IMR-90 (cell line): Measurements from ENCODE around the gene RASL11A. TPM values are rescaled to one million over a fixed set of nuclear protein-coding genes. Genes with fewer than 3 reads are reported as not detected.

Experiments used
- ATAC-seq: fragments of 200-7000 bp; cut with Tn5 transposase; 2 replicates; pipeline ENCODE4 v1.9.1; 2020; ENCODE audit warnings: low read depth, mild to moderate bottlenecking, moderate library complexity
- BruUV-seq: library from RNA; stranded (reverse); fragments of 400-500 nt; replicated peaks from 2 replicates; lab custom pipeline; 2021; lab: Mats Ljungman, UMichigan
- CTCF ChIA-PET: fragments of 300-600 bp; formaldehyde crosslinking; extraction: SDS; loops from one replicate; lab custom pipeline; 2021; ENCODE audit warnings: antibody characterized with exemption; lab: Yijun Ruan, JAX
- POLR2A ChIA-PET: fragments of 300-600 bp; sonication (Branson Sonifier 250); formaldehyde crosslinking; loops from one replicate; lab custom pipeline; 2022; ENCODE audit warnings: antibody characterized with exemption; ENCODE audit not compliant: unreplicated experiment; lab: Charles Lee
- DNase-seq: peaks from one replicate; pipeline ENCODE4 v3.0.0; 2013
- H2AFZ ChIP-seq: replicated peaks from 2 replicates; pipeline ENCODE3; 2013; ENCODE audit warnings: low read length, mild to moderate bottlenecking; ENCODE audit not compliant: poor library complexity
- H2AK5ac ChIP-seq: 2 replicates; pipeline ENCODE4 v1.6.1; 2013; ENCODE audit warnings: low read depth, low read length, inconsistent platforms
- H2AK9ac ChIP-seq: replicated peaks from 2 replicates; pipeline ENCODE3; 2013; ENCODE audit warnings: mild to moderate bottlenecking, low read depth, low read length, moderate library complexity; ENCODE audit not compliant: poor library complexity
- H2BK120ac ChIP-seq: 2 replicates; pipeline ENCODE4 v1.6.1; 2013; ENCODE audit warnings: low read depth, low read length, inconsistent platforms
- H2BK15ac ChIP-seq: 3 replicates; pipeline ENCODE4 v1.6.1; 2013; ENCODE audit warnings: low read depth, low read length, inconsistent platforms
- H2BK20ac ChIP-seq: 2 replicates; pipeline ENCODE4 v1.6.1; 2013; ENCODE audit warnings: low read depth, mild to moderate bottlenecking, inconsistent platforms, low read length, moderate library complexity
- H2BK5ac ChIP-seq: 2 replicates; pipeline ENCODE4 v1.6.1; 2013; ENCODE audit warnings: mild to moderate bottlenecking, low read depth, low read length, inconsistent platforms; ENCODE audit not compliant: poor library complexity, severe bottlenecking
- H3K14ac ChIP-seq: replicated peaks from 2 replicates; pipeline ENCODE4 v1.6.1; 2013; ENCODE audit warnings: low read depth, low read length, inconsistent platforms
- H3K18ac ChIP-seq: 2 replicates; pipeline ENCODE4 v1.6.1; 2013; ENCODE audit warnings: low read depth, low read length, control low read depth
- H3K23ac ChIP-seq: 2 replicates; pipeline ENCODE4 v1.6.1; 2013; ENCODE audit warnings: low read depth, low read length, inconsistent platforms
- H3K27ac ChIP-seq: 2 replicates; pipeline ENCODE4 v1.5.1; 2013; ENCODE audit warnings: mild to moderate bottlenecking, control low read depth, low read length; ENCODE audit not compliant: insufficient read depth
- H3K27me3 ChIP-seq: 2 replicates; pipeline ENCODE4 v1.6.1; 2013; ENCODE audit warnings: low read length; ENCODE audit not compliant: control insufficient read depth, insufficient read depth
- H3K36me3 ChIP-seq: 2 replicates; pipeline ENCODE4 v1.6.1; 2013; ENCODE audit warnings: low read length, mixed read lengths; ENCODE audit not compliant: control insufficient read depth, insufficient read depth
- H3K4ac ChIP-seq: 2 replicates; pipeline ENCODE4 v1.6.1; 2013; ENCODE audit warnings: low read depth, low read length, inconsistent platforms
- H3K4me1 ChIP-seq: 2 replicates; pipeline ENCODE4 v1.6.1; 2013; ENCODE audit warnings: low read length, mixed read lengths; ENCODE audit not compliant: control insufficient read depth, insufficient read depth
- H3K4me2 ChIP-seq: 2 replicates; pipeline ENCODE4 v1.6.1; 2013; ENCODE audit warnings: low read depth, mild to moderate bottlenecking, control low read depth, low read length, moderate library complexity
- H3K4me3 ChIP-seq: 2 replicates; pipeline ENCODE4 v1.5.1; 2013; ENCODE audit warnings: low read depth, mild to moderate bottlenecking, control low read depth, low read length, moderate library complexity; ENCODE audit not compliant: insufficient read depth
- H3K56ac ChIP-seq: 2 replicates; pipeline ENCODE4 v1.6.1; 2013; ENCODE audit warnings: low read length, inconsistent platforms; ENCODE audit not compliant: insufficient read depth; ENCODE audit errors: extremely low read depth
- H3K79me1 ChIP-seq, 2 experiments: 2 replicates each; pipeline ENCODE4 v1.6.1; 2013; ENCODE audit warnings: low read length in 2 of 2, inconsistent platforms in 1 of 2, low read depth in 1 of 2
- H3K9ac ChIP-seq: 2 replicates; pipeline ENCODE4 v1.6.1; 2013; ENCODE audit warnings: low read depth, low read length, control low read depth
- H3K9me1 ChIP-seq: 2 replicates; pipeline ENCODE4 v1.6.1; 2013; ENCODE audit warnings: low read length, inconsistent platforms; ENCODE audit not compliant: insufficient read depth
- H3K9me3 ChIP-seq: 2 replicates; pipeline ENCODE4 v1.6.1; 2013; ENCODE audit warnings: low read length; ENCODE audit not compliant: control insufficient read depth, insufficient read depth
- H4K20me1 ChIP-seq: 2 replicates; pipeline ENCODE4 v1.6.1; 2013; ENCODE audit warnings: low read length, inconsistent platforms; ENCODE audit not compliant: insufficient read depth
- H4K5ac ChIP-seq: 2 replicates; pipeline ENCODE4 v1.6.1; 2013; ENCODE audit warnings: mild to moderate bottlenecking, low read depth, low read length, control low read depth
- H4K8ac ChIP-seq, 2 experiments: 2 replicates each; pipeline ENCODE4 v1.6.1; 2013; ENCODE audit warnings: low read depth in 2 of 2, low read length in 2 of 2, control low read depth in 1 of 2, inconsistent platforms in 1 of 2
- H4K91ac ChIP-seq: 2 replicates; pipeline ENCODE4 v1.6.1; 2013; ENCODE audit warnings: low read depth, low read length, inconsistent platforms; ENCODE audit not compliant: insufficient read depth
- BHLHE40 ChIP-seq: fragments of 150-350 bp; IDR thresholded peaks from 2 replicates; pipeline ENCODE4 v1.6.1; 2016; ENCODE audit warnings: mild to moderate bottlenecking, low read depth, low read length
- CEBPB ChIP-seq: IDR thresholded peaks from 2 replicates; pipeline ENCODE4 v1.6.1; 2012; ENCODE audit warnings: low read depth, low read length, improper control_type of control experiment
- CHD1 ChIP-seq: IDR thresholded peaks from 2 replicates; pipeline ENCODE4 v1.6.1; 2012; ENCODE audit warnings: low read depth, low read length, improper control_type of control experiment
- CTCF ChIP-seq: conservative IDR thresholded peaks from 2 replicates; pipeline ENCODE4 v1.5.1; 2012; ENCODE audit warnings: mild to moderate bottlenecking, low read depth, low read length, improper control_type of control experiment
- NFE2L2 ChIP-seq: fragments of 150-350 bp; IDR thresholded peaks from 2 replicates; pipeline ENCODE4 v1.6.1; 2016; ENCODE audit warnings: low read depth, mild to moderate bottlenecking, low read length
- RAD21 ChIP-seq: IDR thresholded peaks from 2 replicates; pipeline ENCODE4 v1.6.1; 2012; ENCODE audit warnings: low read length, improper control_type of control experiment
- WGBS, 2 experiments: methylation state at CpG; one replicate each; pipeline versions ENCODE4 v1.1.5 to v1.1.7; 2013; ENCODE audit warnings: missing lambda C conversion rate in 2 of 2; ENCODE audit not compliant: insufficient read length in 1 of 2; ENCODE audit errors: extremely low coverage in 2 of 2; 5-methylcytosine and 5-hydroxymethylcytosine counted together
- dilution Hi-C: fragments of 300-500 bp; cut with HindIII; formaldehyde crosslinking; loops from one replicate; pipeline ENCODE4 v1.14.3; 2018; ENCODE audit warnings: low sequenced_read_pairs; ENCODE audit not compliant: unreplicated experiment
- in situ Hi-C: fragments of 300-500 bp; cut with MboI; formaldehyde crosslinking; loops from 3 replicates; pipeline ENCODE4 v1.14.3; 2019; ENCODE audit warnings: low sequenced_read_pairs, inconsistent platforms, mixed read lengths
- intact Hi-C: fragments of 100-400 bp; cut with micrococcal nuclease; formaldehyde crosslinking; loops from 2 replicates; pipeline ENCODE4 v1.10.0; 2022
- polyA plus RNA-seq, 3 experiments: library from polyadenylated mRNA; depleted of rRNA; stranded (reverse); fragments of >200 nt; gene quantifications; 2 replicates each; pipeline ENCODE4 v1.2.3, GENCODE V29; 2012; ENCODE audit warnings: low replicate concordance in 1 of 3
- total RNA-seq: library from RNA; depleted of rRNA; stranded (reverse); fragments of >200 nt; gene quantifications from 2 replicates; pipeline ENCODE4 v1.2.3, GENCODE V29; 2012

The RASL11A gene
- total and polyA plus RNA-seq, 2 of the 4 experiments (the other 2 are of a cell fraction), result 10.4 to 18.5 TPM

DNA sequence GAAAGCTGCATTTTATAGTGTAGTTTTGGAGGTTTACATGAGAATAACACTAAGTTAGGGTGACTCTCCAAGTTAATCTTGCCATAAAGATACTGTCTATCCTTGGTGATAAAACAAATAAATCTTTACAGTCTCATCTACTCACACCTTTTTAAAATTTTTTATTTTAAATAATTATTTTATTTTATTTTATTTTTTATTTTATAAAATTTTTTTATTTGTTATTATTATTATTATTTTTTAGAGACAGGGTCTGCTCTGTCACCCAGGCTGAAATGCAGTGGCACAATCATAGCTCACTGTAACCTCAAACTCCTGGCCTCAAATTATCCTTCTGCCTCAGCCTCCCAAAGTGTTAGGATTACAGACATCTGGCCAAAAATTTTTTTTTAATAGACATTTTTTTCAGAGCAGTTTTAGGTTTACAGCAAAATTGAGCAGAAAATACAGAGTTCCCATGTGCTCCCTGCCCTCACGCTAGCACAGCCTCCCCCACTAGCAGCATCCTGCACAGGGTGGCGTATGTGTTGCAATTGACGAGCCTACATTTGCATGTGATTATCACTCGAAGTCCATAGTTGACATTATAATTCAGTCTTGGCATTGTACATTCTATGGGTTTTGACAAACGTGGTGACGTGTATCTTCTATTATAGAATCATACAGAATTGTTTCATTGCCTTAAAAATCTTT is 41.0 kb downstream of the RASL11A start (continued):
- TF ChIP-seq CHD1, result no peak

- Histone ChIP-seq H4K8ac (no peak overlapping the region), H2BK5ac (peak overlapping the region; percentile 64), H3K27ac (no peak overlapping the region), H2AFZ (no peak overlapping the region), H3K9me3 (no peaks in the 10 kb centered on the region), H4K91ac (no peak overlapping the region), H2BK20ac (no peak overlapping the region), H2BK15ac (no peak overlapping the region), H3K14ac (no peak overlapping the region), H3K18ac (no peak overlapping the region), H4K20me1 (no peaks in the 10 kb centered on the region), H3K4me1 (peaks cover 11% of the 10 kb centered on the region), H3K56ac (no peak overlapping the region), H3K36me3 (no peaks in the 10 kb centered on the region), H2BK120ac (0 out of 2 replicates have a peak overlapping the region, but pooled peaks have one; percentile 27), H4K5ac (no peak overlapping the region), H2AK9ac (no peak overlapping the region), H3K27me3 (peaks cover 2% of the 10 kb centered on the region; the same call in 1 of the 2 replicates), H3K9ac (no peak overlapping the region), H3K79me1 (no peaks in the 10 kb centered on the region), H3K23ac (no peak overlapping the region), H2AK5ac (no peak overlapping the region), H3K4me2 (no peak overlapping the region), H3K9me1 (peaks cover 11% of the 10 kb centered on the region), H3K4me3 (no peak overlapping the region), H3K4ac (no peak overlapping the region)
- POLR2A ChIA-PET, result interaction anchor here (0.6 kb wide), 1 partner anchor 21 kb away, joined by 11 read pairs; no protein-coding TSS in a partner anchor
- dilution Hi-C loops (no loop called here), in situ Hi-C loops (no loop called here), intact Hi-C loops (loop anchor here (5.0 kb wide), 1 partner anchor 41 kb away; the partner anchor contains the start of gene RASL11A)
- no CpG with 5 or more reads among the region's 1 CpG for WGBS, 2 experiments
- peak; percentile 22 for DNase-seq
- ATAC-seq, result peak; percentile 92
- no TSS peak for BruUV-seq
- TF ChIP-seq BHLHE40 (no peak), CHD1 (no peak), RAD21 (no peak), CTCF (no peak), CEBPB (no peak), NFE2L2 (no peak)
- CTCF ChIA-PET, result interaction anchor here (1.2 kb wide), 1 partner anchor 43 kb away, joined by 3 read pairs; the partner anchor contains the start of gene RASL11A
Measured at GRCh38 chr13:27313770-27314169, 43.1 kb downstream of the RASL11A start.
